ENCODE results near the gene CACNG6.

CACNG6 gene

DNA sequence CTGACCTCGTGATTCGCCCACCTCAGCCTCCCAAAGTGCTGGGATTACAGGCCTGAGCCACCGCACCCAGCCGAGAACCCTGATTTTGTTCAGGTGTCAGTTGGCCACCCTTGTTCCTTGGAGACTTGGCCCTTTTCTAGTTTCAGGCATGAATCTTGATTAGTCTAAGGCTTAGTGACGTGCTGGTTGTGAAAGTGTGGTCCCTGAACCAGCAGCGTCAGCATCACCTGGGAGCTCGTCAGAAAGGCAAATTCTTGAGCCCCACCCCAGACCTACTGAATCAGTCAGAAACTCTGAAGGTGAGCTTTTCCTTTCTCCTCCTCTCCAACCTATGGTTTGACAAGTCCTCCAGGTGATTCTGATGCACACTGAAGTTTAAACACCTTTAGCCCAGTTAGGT, 35.2 kb downstream of the CACNG6 start:
- Histone ChIP-seq H3K36me3 (ENCODE audit: insufficient read depth, low read length) (no peaks in the 10 kb centered on the region), H3K4me1 (ENCODE audit: insufficient read depth, low read length) (no peaks in the 10 kb centered on the region), H2AFZ (ENCODE audit: low read depth, low read length) (no peak overlapping the region), H3K9ac (ENCODE audit: low read depth, low read length) (no peak overlapping the region), H3K4me3 (ENCODE audit: low read depth in 1 of 2, low read length in 2 of 2) (no peak overlapping the region), H4K20me1 (ENCODE audit: insufficient read depth, low read length) (no peaks in the 10 kb centered on the region), H3K79me2 (ENCODE audit: insufficient read depth, low read length) (no peaks in the 10 kb centered on the region), H3K4me2 (ENCODE audit: insufficient read depth, low read length) (no peak overlapping the region), H3K9me3 (ENCODE audit: insufficient read depth, low read length, severe bottlenecking) (no peaks in the 10 kb centered on the region), H3K27ac (ENCODE audit: low read length) (no peak overlapping the region), H3K27me3 (ENCODE audit: insufficient read depth, low read length, poor library complexity) (no peaks in the 10 kb centered on the region)
- no peak for TF ChIP-seq EZH2 (IDR thresholded peaks at IDR 0.05; ENCODE audit: borderline replicate concordance, low read depth, low read length, severe bottlenecking)
- TF ChIP-seq, protein P1, sequence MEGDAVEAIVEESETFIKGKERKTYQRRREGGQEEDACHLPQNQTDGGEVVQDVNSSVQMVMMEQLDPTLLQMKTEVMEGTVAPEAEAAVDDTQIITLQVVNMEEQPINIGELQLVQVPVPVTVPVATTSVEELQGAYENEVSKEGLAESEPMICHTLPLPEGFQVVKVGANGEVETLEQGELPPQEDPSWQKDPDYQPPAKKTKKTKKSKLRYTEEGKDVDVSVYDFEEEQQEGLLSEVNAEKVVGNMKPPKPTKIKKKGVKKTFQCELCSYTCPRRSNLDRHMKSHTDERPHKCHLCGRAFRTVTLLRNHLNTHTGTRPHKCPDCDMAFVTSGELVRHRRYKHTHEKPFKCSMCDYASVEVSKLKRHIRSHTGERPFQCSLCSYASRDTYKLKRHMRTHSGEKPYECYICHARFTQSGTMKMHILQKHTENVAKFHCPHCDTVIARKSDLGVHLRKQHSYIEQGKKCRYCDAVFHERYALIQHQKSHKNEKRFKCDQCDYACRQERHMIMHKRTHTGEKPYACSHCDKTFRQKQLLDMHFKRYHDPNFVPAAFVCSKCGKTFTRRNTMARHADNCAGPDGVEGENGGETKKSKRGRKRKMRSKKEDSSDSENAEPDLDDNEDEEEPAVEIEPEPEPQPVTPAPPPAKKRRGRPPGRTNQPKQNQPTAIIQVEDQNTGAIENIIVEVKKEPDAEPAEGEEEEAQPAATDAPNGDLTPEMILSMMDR (IDR thresholded peaks at IDR 0.05; ENCODE audit: borderline replicate concordance, extremely low read depth, low read length, poor library complexity, severe bottlenecking), result no peak
- DNase-seq (no peak), ATAC-seq (ENCODE audit: insufficient read depth, low read depth) (no peak)

DNA sequence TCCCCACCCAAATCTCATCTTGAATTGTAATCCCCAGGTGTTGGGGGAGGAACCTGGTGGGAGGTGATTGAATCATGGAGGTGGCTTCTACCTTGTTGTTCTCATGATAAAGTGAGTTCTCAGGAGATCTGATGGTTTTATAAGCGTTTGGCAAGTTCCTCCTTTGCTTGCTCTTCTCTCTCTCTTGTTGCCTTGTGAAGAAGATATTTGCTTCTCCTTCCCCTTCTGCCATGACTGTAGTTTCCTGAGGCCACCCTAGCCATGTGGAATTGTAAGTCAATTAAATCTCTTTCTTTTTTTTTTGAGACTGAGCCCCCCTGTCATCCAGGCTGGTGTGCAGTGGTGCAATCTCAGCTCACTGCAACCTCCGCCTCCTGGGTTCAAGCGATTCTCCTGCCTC, 37.9 kb downstream of the CACNG6 start:
- H2AFZ ChIP-seq (ENCODE audit: low read depth, low read length), result no peak overlapping the region
- H3K79me2 ChIP-seq (ENCODE audit: insufficient read depth, low read length), result no peaks in the 10 kb centered on the region
- no peaks in the 10 kb centered on the region for H3K9me3 ChIP-seq (ENCODE audit: insufficient read depth, low read length, severe bottlenecking)
- no peak overlapping the region for H3K4me3 ChIP-seq (ENCODE audit: low read depth in 1 of 2, low read length in 2 of 2)
- H3K36me3 ChIP-seq (ENCODE audit: insufficient read depth, low read length), result no peaks in the 10 kb centered on the region
- no peaks in the 10 kb centered on the region for H3K27me3 ChIP-seq (ENCODE audit: insufficient read depth, low read length, poor library complexity)
- H3K9ac ChIP-seq (ENCODE audit: low read depth, low read length), result no peak overlapping the region
- TF ChIP-seq, protein P1 (IDR thresholded peaks at IDR 0.05; ENCODE audit: borderline replicate concordance, extremely low read depth, low read length, poor library complexity, severe bottlenecking), result no peak
- TF ChIP-seq EZH2 (IDR thresholded peaks at IDR 0.05; ENCODE audit: borderline replicate concordance, low read depth, low read length, severe bottlenecking), result no peak
- ATAC-seq (ENCODE audit: insufficient read depth, low read depth), result no peak
- H3K4me1 ChIP-seq (ENCODE audit: insufficient read depth, low read length), result no peaks in the 10 kb centered on the region
- H4K20me1 ChIP-seq (ENCODE audit: insufficient read depth, low read length), result no peaks in the 10 kb centered on the region
- H3K27ac ChIP-seq (ENCODE audit: low read length), result no peak overlapping the region
- no peak overlapping the region for H3K4me2 ChIP-seq (ENCODE audit: insufficient read depth, low read length)
- DNase-seq, result no peak

DNA sequence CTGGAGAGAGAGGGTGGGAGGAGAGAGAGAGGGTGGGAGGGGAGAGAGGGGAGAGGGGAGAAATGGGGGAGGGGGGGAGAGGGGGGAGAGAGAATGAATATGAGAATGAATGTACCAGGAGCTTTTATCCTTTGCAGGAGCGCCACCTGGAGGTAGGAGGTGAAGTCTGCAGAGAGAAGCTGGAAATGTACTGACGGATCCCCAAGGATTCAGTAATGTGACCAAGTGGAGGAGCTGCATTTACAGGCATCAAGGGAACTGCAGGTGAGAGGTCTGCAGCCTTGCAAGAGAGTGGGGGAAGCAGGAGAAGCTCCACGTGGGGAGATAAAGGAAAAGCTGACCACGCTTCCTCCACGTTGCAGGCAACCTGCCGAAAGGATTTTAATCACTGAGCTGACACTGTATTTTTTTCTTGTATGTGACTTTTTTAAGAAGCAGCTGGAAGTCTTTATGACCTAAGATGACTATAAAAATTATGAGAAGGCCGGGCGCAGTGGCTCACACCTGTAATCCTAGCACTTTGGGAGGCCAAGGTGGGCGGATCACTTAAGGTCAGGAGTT, 38.6 kb downstream of the CACNG6 start:
- no peaks in the 10 kb centered on the region for H3K9me3 ChIP-seq (ENCODE audit: insufficient read depth, low read length, severe bottlenecking)
- no peaks in the 10 kb centered on the region for H3K27me3 ChIP-seq (ENCODE audit: insufficient read depth, low read length, poor library complexity)
- H3K9ac ChIP-seq (ENCODE audit: low read depth, low read length), result no peak overlapping the region
- no peaks in the 10 kb centered on the region for H3K36me3 ChIP-seq (ENCODE audit: insufficient read depth, low read length)
- no peaks in the 10 kb centered on the region for H4K20me1 ChIP-seq (ENCODE audit: insufficient read depth, low read length)
- H3K27ac ChIP-seq (ENCODE audit: low read length), result no peak overlapping the region
- H3K79me2 ChIP-seq (ENCODE audit: insufficient read depth, low read length), result no peaks in the 10 kb centered on the region
- no peak for TF ChIP-seq EZH2 (IDR thresholded peaks at IDR 0.05; ENCODE audit: borderline replicate concordance, low read depth, low read length, severe bottlenecking)
- TF ChIP-seq, protein P1 (IDR thresholded peaks at IDR 0.05; ENCODE audit: borderline replicate concordance, extremely low read depth, low read length, poor library complexity, severe bottlenecking), result peak; percentile 84
- no peaks in the 10 kb centered on the region for H3K4me1 ChIP-seq (ENCODE audit: insufficient read depth, low read length)
- DNase-seq (peak; percentile 63), ATAC-seq (ENCODE audit: insufficient read depth, low read depth) (peak; percentile 47; the same call in 2 of the 3 replicates)
- H2AFZ ChIP-seq (ENCODE audit: low read depth, low read length), result no peak overlapping the region
- no peak overlapping the region for H3K4me2 ChIP-seq (ENCODE audit: insufficient read depth, low read length)
- H3K4me3 ChIP-seq (ENCODE audit: low read depth in 1 of 2, low read length in 2 of 2), result no peak overlapping the region
